Nephron progenitor cell (in vitro differentiated cells): Measurements from ENCODE around the gene ETFA.

Experiments
- DNase-seq: peaks from one replicate; pipeline ENCODE4 v3.0.0; 2021
- H3K27ac Mint-ChIP-seq: 2 replicates; pipeline ENCODE4 v1.8.0; 2021; ENCODE audit warnings: mild to moderate bottlenecking, moderate library complexity, mixed read lengths
- H3K27me3 Mint-ChIP-seq: 2 replicates; pipeline ENCODE4 v1.8.0; 2021; ENCODE audit warnings: mild to moderate bottlenecking, low read depth, mixed read lengths; ENCODE audit not compliant: poor library complexity
- H3K36me3 Mint-ChIP-seq: 2 replicates; pipeline ENCODE4 v1.8.0; 2021; ENCODE audit warnings: low read depth, mixed read lengths
- H3K4me1 Mint-ChIP-seq: 2 replicates; pipeline ENCODE4 v1.8.0; 2021; ENCODE audit warnings: mixed read lengths
- H3K4me3 Mint-ChIP-seq: 2 replicates; pipeline ENCODE4 v1.8.0; 2021; ENCODE audit warnings: mild to moderate bottlenecking, moderate library complexity, mixed read lengths
- H3K9me3 Mint-ChIP-seq: 2 replicates; pipeline ENCODE4 v1.8.0; 2021; ENCODE audit warnings: mild to moderate bottlenecking, moderate library complexity, mixed read lengths
- CTCF ChIP-seq: fragments of 200-600 bp; sonication (generic); IDR thresholded peaks from 2 replicates; pipeline ENCODE4 v1.5.0; 2021; ENCODE audit warnings: antibody characterized with exemption

Gene ETFA

GRCh38 chr15:76328958-76329357, 17.7 kb upstream of the ETFA start:
- Mint-ChIP-seq H3K4me3 (no peak overlapping the region), H3K36me3 (no peaks in the 10 kb centered on the region), H3K9me3 (no peaks in the 10 kb centered on the region), H3K27me3 (peaks cover 43% of the 10 kb centered on the region), H3K4me1 (peaks cover 15% of the 10 kb centered on the region), H3K27ac (no peak overlapping the region)
- DNase-seq, result no peak
- TF ChIP-seq CTCF, result no peak

GRCh38 chr15:76328106-76328696, 16.9 kb upstream of the ETFA start:
- no peak overlapping the region for H3K4me3 Mint-ChIP-seq
- no peak overlapping the region for H3K27ac Mint-ChIP-seq
- H3K4me1 Mint-ChIP-seq, result peaks cover 14% of the 10 kb centered on the region
- no peak for TF ChIP-seq CTCF
- H3K9me3 Mint-ChIP-seq, result no peaks in the 10 kb centered on the region
- H3K36me3 Mint-ChIP-seq, result no peaks in the 10 kb centered on the region
- peaks cover 41% of the 10 kb centered on the region for H3K27me3 Mint-ChIP-seq
- DNase-seq, result no peak

- Mint-ChIP-seq H3K4me1 (peaks cover 14% of the 10 kb centered on the region), H3K4me3 (no peak overlapping the region), H3K36me3 (no peaks in the 10 kb centered on the region), H3K9me3 (no peaks in the 10 kb centered on the region), H3K27ac (no peak overlapping the region), H3K27me3 (peaks cover 36% of the 10 kb centered on the region)
- no peak for DNase-seq
- TF ChIP-seq CTCF, result no peak
Observed at GRCh38 chr15:76327191-76328105, 16.2 kb upstream of the ETFA start.

GRCh38 chr15:76325704-76326103, 14.4 kb upstream of the ETFA start:
- H3K4me3 Mint-ChIP-seq, result no peak overlapping the region
- no peak for DNase-seq
- H3K27ac Mint-ChIP-seq, result no peak overlapping the region
- H3K36me3 Mint-ChIP-seq, result no peaks in the 10 kb centered on the region
- peaks cover 40% of the 10 kb centered on the region for H3K27me3 Mint-ChIP-seq
- TF ChIP-seq CTCF, result no peak
- no peaks in the 10 kb centered on the region for H3K9me3 Mint-ChIP-seq
- H3K4me1 Mint-ChIP-seq, result peaks cover 22% of the 10 kb centered on the region

GRCh38 chr15:76324066-76324465, 12.8 kb upstream of the ETFA start:
- no peak for TF ChIP-seq CTCF
- no peaks in the 10 kb centered on the region for H3K9me3 Mint-ChIP-seq
- peaks cover 9% of the 10 kb centered on the region for H3K4me1 Mint-ChIP-seq
- H3K36me3 Mint-ChIP-seq, result no peaks in the 10 kb centered on the region
- H3K27me3 Mint-ChIP-seq, result peaks cover 40% of the 10 kb centered on the region
- H3K27ac Mint-ChIP-seq, result no peak overlapping the region
- DNase-seq, result no peak
- no peak overlapping the region for H3K4me3 Mint-ChIP-seq
